Lower leg skin (tissue), 4 donors: Measurements from ENCODE around the gene SIRT5. TPM values are rescaled to one million over a fixed set of nuclear protein-coding genes. Genes with fewer than 3 reads are reported as not detected.

Experiments used
- DNase-seq, 2 donors: peaks; one replicate each; pipeline ENCODE4 v3.0.0-alpha.2; 2019; ENCODE audit warnings: low spot score in 2 of 2
- H3K4me3 ChIP-seq: fragments of 200-600 bp; sonication (generic); 2 replicates; pipeline ENCODE4 v1.5.1; 2017; ENCODE audit warnings: mild to moderate bottlenecking, low read depth; ENCODE audit not compliant: poor library complexity, severe bottlenecking
- CTCF ChIP-seq, 3 donors: fragments of 450-650 bp; IDR thresholded peaks; one replicate each; pipeline ENCODE4 v1.5.1; 2016; ENCODE audit warnings: antibody characterized with exemption in 3 of 3, mild to moderate bottlenecking in 3 of 3, moderate library complexity in 2 of 3
- POLR2A ChIP-seq, 2 donors: fragments of 450-650 bp; IDR thresholded peaks; one replicate each; pipeline ENCODE4 v1.6.1; 2016 to 2017; ENCODE audit warnings: antibody characterized with exemption in 2 of 2, mild to moderate bottlenecking in 1 of 2, moderate library complexity in 1 of 2
- WGBS, 2 donors: methylation state at CpG; one replicate each; pipeline ENCODE4 v1.1.5; 2018; 5-methylcytosine and 5-hydroxymethylcytosine counted together
- intact Hi-C: fragments of 100-400 bp; cut with DNase I; formaldehyde crosslinking; loops from one replicate; pipeline ENCODE4 v1.15.0; 2023; ENCODE audit warnings: low total_unique reads
- total RNA-seq, 4 donors: library from RNA; depleted of rRNA; stranded (reverse); fragments of >200 nt; gene quantifications; one replicate each; pipeline ENCODE4 v1.1.0, GENCODE V29; 2016

Gene SIRT5
- total RNA-seq, 4 donors from 2014 or later, result 5.5 to 12.7 (median 5.9) TPM

GRCh38 chr6:13630499-13630898, 56.1 kb downstream of the SIRT5 start:
- DNase-seq, result no peak
- no peak overlapping the region for H3K4me3 ChIP-seq
- TF ChIP-seq CTCF (IDR thresholded peaks at IDR 0.05) (no peak), POLR2A (IDR thresholded peaks at IDR 0.05) (no peak)
- intact Hi-C loops, result no loop called here
- 95 to 100% methylated on average over 1 of the region's 1 CpG for WGBS, 2 donors

GRCh38 chr6:13633343-13633742, 58.9 kb downstream of the SIRT5 start:
- WGBS, 2 donors, result 92 to 94% methylated on average over 2 of the region's 2 CpGs
- H3K4me3 ChIP-seq, result no peak overlapping the region
- no peak for DNase-seq
- intact Hi-C loops, result no loop called here
- TF ChIP-seq POLR2A (IDR thresholded peaks at IDR 0.05), result no peak
- TF ChIP-seq CTCF (IDR thresholded peaks at IDR 0.05), result no peak

GRCh38 chr6:13635948-13636658, 61.7 kb downstream of the SIRT5 start:
- TF ChIP-seq CTCF (IDR thresholded peaks at IDR 0.05) (no peak), POLR2A (IDR thresholded peaks at IDR 0.05) (no peak)
- no peak for DNase-seq
- no peak overlapping the region for H3K4me3 ChIP-seq
- 79 to 82% methylated on average over 4 of the region's 4 CpGs for WGBS, 2 donors
- intact Hi-C loops, result no loop called here

- TF ChIP-seq CTCF (IDR thresholded peaks at IDR 0.05), result no peak
- no peak for TF ChIP-seq POLR2A (IDR thresholded peaks at IDR 0.05)
- WGBS, 2 donors, result 94 to 95% methylated on average over 1 of the region's 1 CpG
- intact Hi-C loops, result no loop called here
- no peak for DNase-seq
- no peak overlapping the region for H3K4me3 ChIP-seq
Measured at GRCh38 chr6:13638014-13638413, 63.6 kb downstream of the SIRT5 start.

GRCh38 chr6:13638626-13639025, 64.2 kb downstream of the SIRT5 start:
- no peak overlapping the region for H3K4me3 ChIP-seq
- DNase-seq, result no peak
- TF ChIP-seq POLR2A (IDR thresholded peaks at IDR 0.05) (no peak), CTCF (IDR thresholded peaks at IDR 0.05) (no peak)
- intact Hi-C loops, result no loop called here
- WGBS, 2 donors, result 90 to 96% methylated on average over 4 of the region's 4 CpGs

- H3K4me3 ChIP-seq, result no peak overlapping the region
- TF ChIP-seq POLR2A (IDR thresholded peaks at IDR 0.05) (no peak), CTCF (IDR thresholded peaks at IDR 0.05) (no peak)
- intact Hi-C loops, result loop anchor here (10.0 kb wide), 1 partner anchor 143 kb away; no protein-coding TSS in a partner anchor
- WGBS, 2 donors, result 46 to 54% methylated on average over 5 of the region's 5 CpGs
- DNase-seq, result no peak
Measured at GRCh38 chr6:13641315-13641714, 66.9 kb downstream of the SIRT5 start.
